GM10266 (cell line): ENCODE data around the gene PACS2.

Experiments
- DNase-seq: peaks from one replicate; pipeline ENCODE4 v3.0.0; 2012; ENCODE audit errors: extremely low spot score
- TF ChIP-seq, protein P1 (sequence below): IDR thresholded peaks from 2 replicates; pipeline ENCODE4 v1.5.1; 2012; ENCODE audit warnings: mild to moderate bottlenecking, low read depth; ENCODE audit not compliant: control insufficient read depth, insufficient read depth; ENCODE audit errors: missing control alignments

The PACS2 gene

DNA sequence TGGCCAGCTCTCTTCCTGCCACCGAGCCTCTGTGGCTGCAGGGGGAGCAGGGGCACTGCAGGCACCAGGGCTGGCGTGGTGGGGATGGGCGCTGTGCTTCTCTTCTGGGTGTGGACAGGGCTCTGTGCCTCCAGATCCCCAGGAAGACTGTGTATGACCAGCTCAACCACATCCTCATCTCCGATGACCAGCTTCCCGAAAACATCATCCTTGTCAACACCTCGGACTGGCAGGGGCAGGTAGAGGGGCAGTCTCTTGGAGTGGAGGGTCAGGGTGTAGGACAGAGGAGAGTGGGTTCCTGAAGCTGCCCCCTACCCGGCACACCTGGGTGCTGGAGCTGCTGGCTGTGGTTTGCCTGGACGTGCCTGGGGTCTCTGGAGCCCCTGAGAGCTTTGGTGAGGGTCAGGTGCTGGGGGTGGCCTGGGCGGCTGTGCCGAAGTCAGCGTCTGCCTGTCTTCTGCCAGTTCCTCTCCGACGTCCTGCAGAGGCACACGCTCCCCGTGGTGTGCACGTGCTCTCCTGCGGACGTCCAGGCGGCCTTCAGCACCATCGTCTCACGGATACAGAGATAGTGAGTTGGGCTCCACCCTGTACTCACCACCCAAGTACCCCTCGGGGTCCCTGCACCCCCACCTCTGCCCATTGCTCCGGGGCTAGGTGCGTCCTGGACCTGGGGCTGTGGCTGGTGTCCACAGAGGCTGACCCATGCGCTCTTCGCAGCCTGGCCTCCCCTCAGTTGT lies 68.0 kb downstream of the PACS2 start:
- TF ChIP-seq, protein P1, sequence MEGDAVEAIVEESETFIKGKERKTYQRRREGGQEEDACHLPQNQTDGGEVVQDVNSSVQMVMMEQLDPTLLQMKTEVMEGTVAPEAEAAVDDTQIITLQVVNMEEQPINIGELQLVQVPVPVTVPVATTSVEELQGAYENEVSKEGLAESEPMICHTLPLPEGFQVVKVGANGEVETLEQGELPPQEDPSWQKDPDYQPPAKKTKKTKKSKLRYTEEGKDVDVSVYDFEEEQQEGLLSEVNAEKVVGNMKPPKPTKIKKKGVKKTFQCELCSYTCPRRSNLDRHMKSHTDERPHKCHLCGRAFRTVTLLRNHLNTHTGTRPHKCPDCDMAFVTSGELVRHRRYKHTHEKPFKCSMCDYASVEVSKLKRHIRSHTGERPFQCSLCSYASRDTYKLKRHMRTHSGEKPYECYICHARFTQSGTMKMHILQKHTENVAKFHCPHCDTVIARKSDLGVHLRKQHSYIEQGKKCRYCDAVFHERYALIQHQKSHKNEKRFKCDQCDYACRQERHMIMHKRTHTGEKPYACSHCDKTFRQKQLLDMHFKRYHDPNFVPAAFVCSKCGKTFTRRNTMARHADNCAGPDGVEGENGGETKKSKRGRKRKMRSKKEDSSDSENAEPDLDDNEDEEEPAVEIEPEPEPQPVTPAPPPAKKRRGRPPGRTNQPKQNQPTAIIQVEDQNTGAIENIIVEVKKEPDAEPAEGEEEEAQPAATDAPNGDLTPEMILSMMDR, result no peak

GRCh38 chr14:105383083-105383730 lies 68.7 kb downstream of the PACS2 start:
- TF ChIP-seq, protein P1, result no peak

More for the DNA sequence above, 68.0 kb downstream of the PACS2 start:
- no peak for DNase-seq

GRCh38 chr14:105384041-105384557 lies 69.6 kb downstream of the PACS2 start:
- DNase-seq, result no peak
- TF ChIP-seq, protein P1, result no peak

More at GRCh38 chr14:105383083-105383730, 68.7 kb downstream of the PACS2 start:
- no peak for DNase-seq

DNA sequence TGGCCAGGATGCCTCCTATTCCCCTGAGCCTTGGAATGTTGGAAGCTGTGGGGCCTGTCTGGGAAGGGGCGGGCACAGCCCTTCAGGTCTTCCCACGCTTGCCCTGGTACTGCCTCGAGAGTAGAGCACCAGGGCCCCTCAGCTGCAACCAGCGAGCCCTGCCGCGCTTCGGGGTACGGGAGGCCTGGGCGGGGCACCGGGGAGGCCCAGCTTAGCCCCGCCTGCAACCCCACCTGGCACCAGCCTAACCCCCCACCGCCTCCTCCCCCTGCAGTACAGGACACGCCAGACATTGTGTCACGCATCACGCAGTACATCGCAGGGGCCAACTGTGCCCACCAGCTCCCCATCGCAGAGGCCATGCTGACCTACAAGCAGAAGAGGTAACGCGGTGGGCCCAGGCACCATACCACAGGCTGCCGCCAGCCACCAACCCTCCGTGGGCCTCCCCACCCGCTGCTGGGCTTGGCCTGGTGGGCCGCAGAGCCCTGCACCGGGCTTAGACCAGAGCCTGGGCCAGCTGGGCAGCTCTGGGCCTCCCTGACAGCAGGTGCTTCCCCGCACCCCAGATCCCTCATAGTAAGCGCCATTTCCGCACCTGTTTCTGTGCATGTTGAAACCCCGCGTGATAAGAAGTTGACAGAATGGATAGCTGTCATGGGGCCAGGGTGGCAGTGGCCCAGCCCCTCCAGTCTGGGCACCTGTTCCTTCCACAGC lies 70.2 kb downstream of the PACS2 start:
- DNase-seq, result no peak

DNA sequence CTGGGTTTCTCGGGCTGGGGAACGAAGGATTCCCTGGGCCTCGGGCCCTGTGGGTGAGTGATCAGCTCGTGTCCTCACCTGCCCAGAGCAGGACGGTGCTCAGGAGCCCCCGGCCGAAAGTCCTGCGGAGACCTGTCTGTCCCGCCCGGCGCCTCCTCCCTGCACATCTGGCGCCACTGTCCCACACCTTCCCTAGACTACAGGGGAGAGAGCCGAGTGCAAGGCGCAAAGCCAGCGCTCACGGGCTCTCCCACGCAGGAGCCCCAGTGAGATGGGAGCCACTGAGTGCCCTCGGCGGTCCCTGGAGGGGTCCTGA lies 70.7 kb downstream of the PACS2 start:
- TF ChIP-seq, protein P1, result no peak

More for the DNA sequence above, 70.2 kb downstream of the PACS2 start:
- TF ChIP-seq, protein P1, result no peak

DNA sequence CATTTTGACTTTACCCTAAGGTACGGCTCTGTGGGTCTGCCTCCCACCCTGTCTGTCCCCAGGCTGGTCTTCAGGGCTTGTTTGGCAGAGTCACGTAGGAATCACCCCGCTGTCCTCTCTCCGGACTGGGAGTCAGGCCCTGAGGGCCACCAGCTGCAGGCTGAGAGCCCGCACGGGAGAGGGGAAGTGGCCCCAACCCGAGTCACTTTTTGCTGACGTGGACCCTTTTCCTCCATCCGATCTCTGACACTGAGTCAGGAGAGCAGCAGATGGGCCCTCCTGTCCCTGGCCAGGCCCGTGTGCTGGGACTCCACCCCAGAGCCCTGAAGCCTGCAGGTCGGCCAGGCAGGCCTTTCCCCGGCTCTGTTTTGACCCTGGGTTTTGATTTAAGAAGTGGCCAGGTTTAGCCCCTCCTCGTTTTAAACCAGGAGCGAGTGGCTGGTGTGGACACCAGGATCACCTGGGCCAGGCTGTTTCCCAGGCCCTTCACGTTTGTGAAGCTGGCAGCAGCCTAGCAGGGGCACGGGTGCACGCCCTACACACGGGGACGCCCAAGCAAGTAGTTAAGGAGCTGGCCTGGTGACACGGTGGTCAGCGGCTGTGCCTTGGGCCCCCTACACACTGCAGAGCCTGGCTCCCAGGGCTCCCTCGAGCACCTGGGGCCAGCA lies 71.3 kb downstream of the PACS2 start:
- no peak for DNase-seq
- TF ChIP-seq, protein P1, result no peak

More for the DNA sequence above, 70.7 kb downstream of the PACS2 start:
- no peak for DNase-seq
